ENCODE results near the gene C1QL4. TPM values are rescaled to one million over a fixed set of nuclear protein-coding genes. Genes with fewer than 3 reads are reported as not detected.
"Not testable (repeated sequence)": the region's sequence is repeated elsewhere in the genome, so short reads cannot be mapped to it uniquely, and the experiment has no call there.

The C1QL4 gene
- total and polyA plus RNA-seq, 9 of the 15 experiments (the other 6 are each of a cell fraction or from before 2014, with no cell fraction given) = 0.08 to 2.1 (median 0.31) TPM

GRCh38 chr12:49334226-49334625 is 2.8 kb downstream of the C1QL4 start:
- ATAC-seq (no peak), DNase-seq (ENCODE audit: extremely low read depth in 1 of 4, low spot score in 3 of 4) (no peak), FAIRE-seq (no peak)
- H3K79me2 ChIP-seq (ENCODE audit: control insufficient read depth, insufficient read depth, low read length) = no peaks in the 10 kb centered on the region
- no peak overlapping the region for H3K9ac ChIP-seq (ENCODE audit: insufficient read depth in 1 of 2, low read depth in 2 of 2, low read length in 2 of 2)
- H3K4me3 ChIP-seq = no peak overlapping the region
- H3K9me1 ChIP-seq (ENCODE audit: control insufficient read depth, insufficient read depth, low read length) = peaks cover 3% of the 10 kb centered on the region
- intact Hi-C loops (cut with micrococcal nuclease) (no loop called here), in situ Hi-C loops (cut with MboI) (no loop called here)
- no peaks in the 10 kb centered on the region for H4K20me1 ChIP-seq (replicated peaks; ENCODE audit: control insufficient read depth, insufficient read depth, low read length)
- BruUV-seq (replicated peaks) = no TSS peak
- H3K4me1 ChIP-seq (replicated peaks in 1 of 2; ENCODE audit: control insufficient read depth in 2 of 2, insufficient read depth in 2 of 2, low read length in 2 of 2) = peaks cover 11 to 41% of the 10 kb centered on the region in 2 experiments
- TF ChIP-seq PCBP1 (IDR thresholded peaks at IDR 0.05; ENCODE audit: low read depth, low read length, poor library complexity, severe bottlenecking) = no peak
- no peak for TF ChIP-seq SIRT6 (IDR thresholded peaks at IDR 0.05; ENCODE audit: low read depth, low read length)
- no peak for TF ChIP-seq RERE (CRISPR knock-in tag; IDR thresholded peaks at IDR 0.05; ENCODE audit: borderline replicate concordance)
- TF ChIP-seq POLR2G (IDR thresholded peaks at IDR 0.05; ENCODE audit: low read depth, low read length) = 0 out of 2 replicates have a peak, but pooled peaks have one; percentile 36
- no peak for TF ChIP-seq GATAD2B (IDR thresholded peaks at IDR 0.05; ENCODE audit: borderline replicate concordance)
- no peak for TF ChIP-seq BMI1 (IDR thresholded peaks at IDR 0.05; ENCODE audit: low read length)
- POLR2A ChIA-PET = interaction anchor here (0.7 to 1.4 kb wide), 6 partner anchors 8 to 67 kb away, joined by 3 to 10 read pairs (median 4); partner anchors contain the start of gene TROAP
- CTCF ChIA-PET (ENCODE audit: low intra/inter-chr PET ratio) = interaction anchor here (0.7 to 1.3 kb wide), 2 partner anchors 8 to 46 kb away, joined by 3 to 4 read pairs; no protein-coding TSS in a partner anchor
- H3K36me3 ChIP-seq (ENCODE audit: control insufficient read depth, insufficient read depth, low read length) = peaks cover 27% of the 10 kb centered on the region; the same call in 2 of the 3 replicates
- H3K9me3 ChIP-seq (replicated peaks; ENCODE audit: control insufficient read depth, insufficient read depth, low read depth, low read length) = no peaks in the 10 kb centered on the region
- H3K27me3 ChIP-seq (ENCODE audit: control insufficient read depth in 2 of 2, insufficient read depth in 2 of 2, low read length in 2 of 2) = no peaks in the 10 kb centered on the region
- 88% methylated on average over 11 of the region's 19 CpGs for WGBS (ENCODE audit: insufficient coverage, low coverage, missing lambda C conversion rate)
- no peak overlapping the region for H2AFZ ChIP-seq (ENCODE audit: low read depth, low read length)
- H3K27ac ChIP-seq (ENCODE audit: extremely low read depth, low read depth, low read length) = no peak overlapping the region
- H3K4me2 ChIP-seq (ENCODE audit: insufficient read depth, low read length) = no peak overlapping the region

- DNase-seq (ENCODE audit: extremely low read depth in 1 of 4, low spot score in 3 of 4); H3K27ac ChIP-seq (ENCODE audit: extremely low read depth, low read depth, low read length); H3K9me1 ChIP-seq (ENCODE audit: control insufficient read depth, insufficient read depth, low read length); H3K79me2 ChIP-seq (ENCODE audit: control insufficient read depth, insufficient read depth, low read length); H3K9me3 ChIP-seq (replicated peaks; ENCODE audit: control insufficient read depth, insufficient read depth, low read depth, low read length); FAIRE-seq; H3K4me3 ChIP-seq; BruUV-seq (replicated peaks); in situ Hi-C loops (cut with MboI); H3K9ac ChIP-seq (ENCODE audit: insufficient read depth in 1 of 2, low read depth in 2 of 2, low read length in 2 of 2); H4K20me1 ChIP-seq (replicated peaks; ENCODE audit: control insufficient read depth, insufficient read depth, low read length); H3K27me3 ChIP-seq (ENCODE audit: control insufficient read depth in 2 of 2, insufficient read depth in 2 of 2, low read length in 2 of 2); H3K4me2 ChIP-seq (ENCODE audit: insufficient read depth, low read length); H2AFZ ChIP-seq (ENCODE audit: low read depth, low read length); ATAC-seq; intact Hi-C loops (cut with micrococcal nuclease): not testable (repeated sequence)
- Histone ChIP-seq H3K36me3 (ENCODE audit: control insufficient read depth, insufficient read depth, low read length) (peaks cover 32% of the 10 kb centered on the region; the same call in 2 of the 3 replicates), H3K4me1 (replicated peaks in 1 of 2; ENCODE audit: control insufficient read depth in 2 of 2, insufficient read depth in 2 of 2, low read length in 2 of 2) (peaks cover 11 to 38% of the 10 kb centered on the region in 2 experiments)
- CTCF ChIA-PET (ENCODE audit: low intra/inter-chr PET ratio) = interaction anchor here (1.3 to 1.5 kb wide), 2 partner anchors 9 to 45 kb away, joined by 4 to 9 read pairs; no protein-coding TSS in a partner anchor
- 81% methylated on average over 17 of the region's 21 CpGs for WGBS (ENCODE audit: insufficient coverage, low coverage, missing lambda C conversion rate)
- POLR2A ChIA-PET = interaction anchor here (1.4 kb wide), 1 partner anchor 9 kb away, joined by 6 read pairs; no protein-coding TSS in a partner anchor
These were observed 3.2 kb downstream of the C1QL4 start for GRCh38 chr12:49333778-49334177.

All from K562 (cell line).